HT1080 (cell line): Measurements from ENCODE around the gene GPR160. TPM values are rescaled to one million over a fixed set of nuclear protein-coding genes. Genes with fewer than 3 reads are reported as not detected.
"Not testable (repeated sequence)": the region's sequence is repeated elsewhere in the genome, so short reads cannot be mapped to it uniquely, and the experiment has no call there.

Experiments
- DNase-seq: peaks from one replicate; pipeline ENCODE4 v3.0.0-alpha.2; 2015; ENCODE audit warnings: low read depth
- small RNA-seq: library from RNA; depleted of rRNA; stranded (forward); fragments of <200 nt; gene quantifications from one replicate; pipeline ENCODE3, GENCODE V24; 2014
- total RNA-seq: library from RNA; depleted of rRNA; stranded (reverse); fragments of >200 nt; shearing (Covaris generic); gene quantifications from 2 replicates; pipeline ENCODE4 v1.2.3, GENCODE V29; 2014; rRNA removed

GPR160 gene
- total RNA-seq, 1 experiment from 2014 or later = 4.2 TPM

DNA sequence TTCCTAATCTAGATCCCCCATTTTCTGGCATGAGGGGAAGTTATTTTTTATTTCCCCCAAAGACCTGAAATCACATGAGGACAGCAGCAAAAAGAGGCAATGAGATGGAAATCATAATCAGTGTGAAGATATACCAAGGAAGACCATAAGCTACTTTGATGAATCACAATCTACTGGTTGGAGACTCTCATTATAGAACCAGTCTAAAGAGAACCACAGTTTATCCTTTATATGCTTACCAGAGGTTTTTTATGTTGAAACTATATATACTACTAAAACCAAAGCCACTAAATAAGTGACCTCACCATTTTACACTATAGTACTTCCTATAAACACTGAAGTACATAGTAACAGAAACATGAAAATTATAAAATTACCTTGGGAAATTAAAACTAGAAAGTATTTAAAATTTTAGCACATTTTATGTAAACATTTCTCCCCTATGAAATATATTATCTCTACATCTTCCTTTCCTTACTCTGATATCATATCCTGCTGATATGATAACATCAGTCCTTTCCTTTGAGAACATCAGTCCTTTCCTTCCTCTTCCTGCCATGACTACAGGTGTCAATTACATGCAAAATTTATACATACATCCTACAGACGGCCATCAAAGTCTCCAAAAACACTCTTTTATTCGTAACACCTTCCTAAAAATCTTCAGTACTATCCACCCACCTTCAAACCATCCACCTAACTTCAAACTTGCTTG, 71.9 kb downstream of the GPR160 start:
- no peak for DNase-seq

DNA sequence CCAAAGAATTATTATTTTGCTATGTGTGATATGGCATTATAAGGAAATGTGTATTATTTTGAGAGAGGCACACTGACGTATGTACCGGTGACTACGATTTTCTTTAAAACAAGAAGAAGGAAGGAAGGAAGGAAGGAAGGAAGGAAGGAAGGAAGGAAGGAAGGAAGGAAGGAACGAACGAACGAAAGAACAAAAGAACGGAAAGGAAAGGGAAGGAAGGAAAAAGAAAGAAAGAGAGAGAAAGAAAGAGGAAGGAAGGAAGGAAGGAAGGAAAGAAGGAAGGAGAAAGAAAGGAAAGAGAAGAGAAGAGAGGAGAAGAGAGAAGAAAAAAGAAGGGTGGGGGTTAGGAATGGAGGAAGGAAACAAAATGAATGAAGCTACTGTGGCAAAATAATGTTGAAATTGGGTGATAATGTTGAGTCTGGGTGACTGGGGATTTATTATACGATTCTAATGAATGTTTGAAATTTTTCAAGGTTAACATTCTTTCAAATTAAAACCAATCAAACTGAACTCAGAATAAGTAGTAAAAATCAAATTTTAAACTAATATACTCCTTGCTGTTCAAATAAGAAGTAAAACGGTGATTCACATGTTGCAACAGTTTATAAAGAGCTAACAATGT, 73.5 kb downstream of the GPR160 start:
- no peak for DNase-seq

DNA sequence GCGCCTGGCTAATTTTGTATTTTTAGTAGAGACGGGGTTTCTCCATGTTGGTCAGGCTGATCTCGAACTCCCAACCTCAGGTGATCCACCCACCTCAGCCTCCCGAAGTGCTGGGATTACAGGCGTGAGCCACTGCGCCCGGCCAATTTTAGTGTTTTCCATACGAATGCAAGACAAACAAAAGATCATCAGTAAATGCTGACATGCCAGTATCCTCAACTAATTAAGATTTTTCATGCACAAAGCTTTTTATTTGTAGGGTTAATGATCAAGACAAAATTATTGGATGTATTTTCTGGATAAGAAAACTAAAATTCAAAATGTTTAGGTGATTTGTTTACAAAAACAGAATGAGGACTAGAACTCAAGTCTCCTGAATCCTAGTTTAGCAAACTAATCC, 76.4 kb downstream of the GPR160 start:
- DNase-seq = not testable (repeated sequence)

DNA sequence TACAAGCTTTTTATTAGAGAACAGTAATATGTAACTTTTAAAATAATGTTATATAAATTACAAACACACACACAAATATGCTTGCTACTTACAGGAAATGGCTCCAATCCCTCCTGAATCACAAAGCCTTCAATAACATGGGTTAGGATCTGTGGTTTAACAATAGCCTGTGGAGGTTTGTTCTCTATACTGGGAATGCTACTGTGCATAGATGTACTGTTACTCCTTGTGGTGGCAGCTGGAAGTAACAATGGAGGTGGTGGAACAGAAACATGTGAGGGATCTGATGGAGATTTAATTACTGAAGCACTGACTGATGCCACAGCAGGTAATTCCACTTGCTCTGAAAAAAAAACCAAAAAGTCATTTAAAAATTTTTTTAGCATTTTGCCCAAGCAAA, 79.3 kb downstream of the GPR160 start:
- peak; percentile 38 for DNase-seq

DNA sequence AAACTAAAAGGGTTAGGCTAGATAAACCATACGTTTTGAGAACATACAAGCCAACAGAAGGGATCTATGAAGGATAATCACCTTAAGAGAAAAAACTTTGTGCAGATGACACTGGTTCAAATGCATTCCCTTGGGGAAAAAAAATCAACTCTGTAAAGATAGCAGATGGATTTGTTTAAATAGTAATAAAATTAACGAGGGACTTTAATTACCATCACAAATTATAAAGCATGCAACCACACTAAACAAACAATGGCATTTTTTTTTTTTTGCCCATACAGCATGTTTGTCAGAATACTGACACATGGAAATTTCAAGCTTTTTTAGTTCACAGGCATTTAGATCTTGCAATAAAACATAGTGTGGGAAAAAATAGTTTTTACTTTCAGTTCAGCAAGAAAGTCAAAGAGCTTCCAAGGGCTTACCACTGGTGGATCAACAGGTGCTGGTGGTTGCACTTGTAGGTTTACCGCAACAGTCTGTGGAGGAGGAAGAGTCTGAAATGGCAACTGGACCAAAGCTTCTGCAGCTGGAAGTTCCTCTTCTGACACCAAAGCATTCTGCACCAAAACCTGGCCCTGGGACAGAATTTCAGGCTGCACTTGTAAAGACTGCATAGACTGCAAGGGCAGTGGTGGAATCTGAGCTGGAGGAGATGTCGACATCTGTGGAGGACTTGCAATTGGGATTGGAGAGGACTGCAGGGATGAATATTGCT, 90.6 kb downstream of the GPR160 start:
- no peak for DNase-seq

DNA sequence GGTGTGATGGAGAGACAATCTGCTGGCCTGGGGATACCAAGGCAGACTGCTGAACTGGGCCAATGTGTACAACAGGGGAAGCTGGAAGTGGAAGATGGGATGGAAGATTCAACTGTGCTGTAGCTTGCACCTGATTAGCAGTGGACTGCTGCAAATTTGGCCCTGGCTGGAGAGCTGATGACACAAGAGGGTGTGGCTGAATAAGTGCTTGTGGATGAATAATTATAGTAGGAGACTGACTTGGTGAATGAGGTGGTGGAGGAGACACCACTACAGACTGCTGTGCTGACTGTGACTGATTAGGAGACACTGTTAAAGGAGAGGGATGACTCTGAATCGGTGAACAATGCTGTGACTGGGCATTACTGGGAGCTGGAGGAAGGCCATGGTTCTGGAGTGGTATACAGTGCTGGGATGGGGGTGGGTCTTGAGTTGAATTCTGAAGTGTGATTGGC, 91.2 kb downstream of the GPR160 start:
- DNase-seq = peak; percentile 73

DNA sequence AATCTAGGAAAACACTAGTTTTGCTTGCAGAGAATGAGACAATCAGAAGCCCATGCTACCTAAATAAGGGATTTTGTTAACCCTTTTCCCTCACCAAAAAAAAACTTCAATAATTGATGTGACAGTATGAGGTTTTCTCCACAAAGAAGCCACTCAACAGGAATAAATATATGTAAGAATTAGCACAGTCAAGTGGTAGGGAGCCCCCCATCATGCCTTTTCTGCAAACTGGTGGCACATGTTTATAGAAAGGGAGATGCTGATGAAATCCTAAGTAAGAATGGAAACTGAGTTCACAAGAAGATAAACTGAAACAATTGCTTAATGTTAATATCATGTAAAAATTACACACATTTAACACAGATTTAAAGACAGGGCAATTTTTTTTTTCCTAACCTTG, 92.7 kb downstream of the GPR160 start:
- DNase-seq = no peak

DNA sequence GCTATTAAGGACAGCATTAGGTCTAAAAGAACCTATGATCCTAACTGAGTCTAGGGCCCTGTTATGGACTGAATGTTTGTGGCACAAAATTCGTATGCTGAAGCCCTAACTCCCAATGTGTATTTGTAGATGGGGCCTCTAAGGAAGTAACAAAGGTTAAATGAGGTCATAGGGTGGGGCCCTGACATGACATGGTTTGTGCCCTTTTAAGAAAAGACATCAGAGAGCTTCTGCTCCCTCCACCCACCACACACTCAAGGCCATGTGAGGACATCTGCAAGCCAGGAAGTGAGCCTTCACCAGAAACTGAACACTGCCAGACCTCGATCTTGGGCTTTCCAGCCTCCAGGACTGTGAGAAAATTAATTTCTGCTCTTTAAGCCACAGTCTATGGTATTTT, 94.5 kb downstream of the GPR160 start:
- peak; percentile 43 for DNase-seq

Small RNA genes within 50 kb of the gene (small RNA-seq; reads per million reads assigned to genes)
- gene RNU4-38P = 0.07 reads per million

Other genes with a start within 250 kb of the GPR160 start
- gene LRRIQ4, start 225.1 kb upstream of the GPR160 start, total RNA-seq = not detected in 2 replicates
- not detected in 2 replicates for gene LRRC34, start 225.1 kb upstream of the GPR160 start, total RNA-seq
- not detected in 2 replicates for gene LRRC31, start 168.1 kb upstream of the GPR160 start, total RNA-seq
- gene SAMD7, start 126.4 kb upstream of the GPR160 start, total RNA-seq = not detected in 2 replicates
- gene SEC62, start 71.2 kb upstream of the GPR160 start, total RNA-seq = 36.3 and 42.9 TPM in 2 replicates
- 10.7 and 21.2 TPM in 2 replicates for gene PHC3, start 143.7 kb downstream of the GPR160 start, total RNA-seq
- gene PRKCI, start 184.4 kb downstream of the GPR160 start, total RNA-seq = 41.8 and 46.2 TPM in 2 replicates